ENCODE results near the gene PAN2. TPM values are rescaled to one million over a fixed set of nuclear protein-coding genes. Genes with fewer than 3 reads are reported as not detected.

Gene PAN2
- total and polyA plus RNA-seq, 8 donors = 4.9 to 146 (median 45.3) TPM

DNA sequence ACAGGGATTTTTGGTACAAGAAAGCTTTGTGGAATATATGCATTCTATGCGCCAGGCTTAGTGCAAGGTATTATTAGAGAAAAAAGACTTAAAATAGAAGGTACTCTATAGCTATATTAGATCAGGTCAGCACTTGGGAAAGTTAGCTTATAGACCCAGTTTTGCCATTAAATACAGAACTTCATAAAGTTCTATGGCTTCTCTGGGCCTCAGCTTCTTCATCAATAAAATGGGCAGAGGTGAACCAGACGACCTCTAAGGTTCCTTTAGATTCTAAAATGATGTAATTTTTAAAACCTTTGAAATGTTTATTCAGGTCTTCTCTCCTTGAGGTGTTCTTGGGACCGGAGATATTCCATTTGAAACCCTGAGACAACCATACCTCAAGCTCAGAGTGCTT is 25.1 kb downstream of the PAN2 start:
- intact Hi-C loops (cut with DNase I; ENCODE audit: low total_unique reads) = no loop called here
- Histone ChIP-seq H3K4me1 (no peaks in the 10 kb centered on the region), H3K36me3 (peaks cover 23 to 98% (median 93%) of the 10 kb centered on the region in 4 donors), H3K27ac (no peak overlapping the region), H3K27me3 (no peaks in the 10 kb centered on the region), H3K4me3 (no peak overlapping the region), H3K9me3 (no peaks in the 10 kb centered on the region)
- WGBS, 5 donors = 87 to 91% (median 89%) methylated on average over 3 of the region's 3 CpGs
- TF ChIP-seq, protein P1, sequence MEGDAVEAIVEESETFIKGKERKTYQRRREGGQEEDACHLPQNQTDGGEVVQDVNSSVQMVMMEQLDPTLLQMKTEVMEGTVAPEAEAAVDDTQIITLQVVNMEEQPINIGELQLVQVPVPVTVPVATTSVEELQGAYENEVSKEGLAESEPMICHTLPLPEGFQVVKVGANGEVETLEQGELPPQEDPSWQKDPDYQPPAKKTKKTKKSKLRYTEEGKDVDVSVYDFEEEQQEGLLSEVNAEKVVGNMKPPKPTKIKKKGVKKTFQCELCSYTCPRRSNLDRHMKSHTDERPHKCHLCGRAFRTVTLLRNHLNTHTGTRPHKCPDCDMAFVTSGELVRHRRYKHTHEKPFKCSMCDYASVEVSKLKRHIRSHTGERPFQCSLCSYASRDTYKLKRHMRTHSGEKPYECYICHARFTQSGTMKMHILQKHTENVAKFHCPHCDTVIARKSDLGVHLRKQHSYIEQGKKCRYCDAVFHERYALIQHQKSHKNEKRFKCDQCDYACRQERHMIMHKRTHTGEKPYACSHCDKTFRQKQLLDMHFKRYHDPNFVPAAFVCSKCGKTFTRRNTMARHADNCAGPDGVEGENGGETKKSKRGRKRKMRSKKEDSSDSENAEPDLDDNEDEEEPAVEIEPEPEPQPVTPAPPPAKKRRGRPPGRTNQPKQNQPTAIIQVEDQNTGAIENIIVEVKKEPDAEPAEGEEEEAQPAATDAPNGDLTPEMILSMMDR (IDR thresholded peaks at IDR 0.05) = no peak
- DNase-seq = no peak

DNA sequence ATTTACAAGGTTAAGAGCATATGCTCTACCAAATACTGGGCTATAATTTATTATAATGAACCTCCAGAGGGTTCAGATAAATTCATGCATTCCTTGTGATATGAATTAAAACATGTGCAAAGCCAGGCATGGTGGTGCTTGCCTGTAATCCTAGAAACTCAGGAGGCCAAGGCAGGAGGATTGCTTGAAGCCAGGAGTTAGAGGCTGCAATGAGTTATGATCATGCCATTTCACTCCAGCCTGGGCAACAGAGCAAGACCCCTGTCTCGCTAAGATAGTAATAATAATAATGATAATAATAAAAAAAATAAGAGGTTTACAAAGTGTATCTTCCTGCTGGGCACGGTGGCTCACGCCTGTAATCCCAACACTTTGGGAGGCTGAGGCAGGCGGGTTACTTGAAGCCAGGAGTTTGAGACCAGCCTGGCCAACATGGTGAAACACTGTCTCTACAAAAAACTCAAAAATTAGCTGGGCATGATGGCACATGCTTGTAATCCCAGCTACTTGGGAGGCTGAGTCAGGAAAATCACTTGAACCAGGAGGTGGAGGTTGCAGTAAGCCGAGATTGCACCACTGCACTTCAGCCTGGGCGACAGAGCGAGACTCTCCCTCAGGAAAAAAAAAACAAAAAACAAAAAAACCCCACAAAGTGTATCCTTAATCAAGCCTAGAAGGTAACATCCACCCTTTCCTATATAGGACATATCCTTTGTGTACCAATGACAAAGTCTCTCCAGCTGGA is 26.4 kb downstream of the PAN2 start:
- intact Hi-C loops (cut with DNase I; ENCODE audit: low total_unique reads) = no loop called here
- no peak overlapping the region for H3K27ac ChIP-seq
- no peaks in the 10 kb centered on the region for H3K27me3 ChIP-seq
- TF ChIP-seq POLR2AphosphoS5 (IDR thresholded peaks at IDR 0.05) (no peak), EP300 (IDR thresholded peaks at IDR 0.05) (no peak), POLR2A (IDR thresholded peaks at IDR 0.05) (no peak)
- TF ChIP-seq, protein P1 (IDR thresholded peaks at IDR 0.05) = no peak
- no peaks in the 10 kb centered on the region for H3K9me3 ChIP-seq
- DNase-seq = no peak
- peaks cover 23 to 86% (median 82%) of the 10 kb centered on the region in 4 donors for H3K36me3 ChIP-seq
- peaks cover 0 to 7% (median 3%) of the 10 kb centered on the region in 4 donors for H3K4me1 ChIP-seq
- 95 to 96% (median 96%) methylated on average over 7 of the region's 7 CpGs for WGBS, 5 donors
- no peak overlapping the region for H3K4me3 ChIP-seq

DNA sequence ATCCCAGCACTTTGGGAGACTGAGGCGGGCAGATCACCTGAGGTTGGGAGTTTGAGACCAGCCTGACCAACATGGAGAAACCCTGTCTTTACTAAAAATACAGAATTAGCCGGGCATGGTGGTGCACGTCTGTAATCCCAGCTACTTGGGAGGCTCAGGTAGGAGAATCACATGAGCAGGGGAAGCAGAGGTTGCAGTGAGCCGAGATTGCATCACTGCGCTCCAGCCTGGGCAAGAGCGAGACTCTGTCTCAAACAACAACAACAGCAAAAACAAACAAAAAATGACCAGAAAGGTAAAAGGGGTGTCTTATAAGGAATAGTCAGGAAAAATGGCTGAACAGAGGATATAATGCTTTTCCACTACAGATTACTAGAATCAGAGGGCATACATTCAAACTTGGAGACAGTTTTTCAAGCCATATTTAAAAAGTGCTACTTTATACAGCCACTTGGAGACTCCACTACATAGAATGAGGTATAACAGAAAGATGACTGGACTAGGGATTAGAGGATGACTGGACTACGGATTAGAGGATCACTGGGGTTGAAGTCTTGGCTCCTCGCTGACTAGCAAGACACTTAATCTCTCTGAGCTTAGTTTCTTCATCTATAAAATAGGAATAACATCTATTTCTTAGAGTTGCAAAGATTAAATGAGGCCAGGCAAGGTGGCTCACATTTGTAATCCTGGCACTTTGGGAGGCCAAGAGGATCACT is 28.8 kb downstream of the PAN2 start:
- Histone ChIP-seq H3K4me1 (peaks cover 12 to 26% (median 21%) of the 10 kb centered on the region in 4 donors), H3K36me3 (peaks cover 10 to 63% (median 59%) of the 10 kb centered on the region in 4 donors), H3K27me3 (no peaks in the 10 kb centered on the region), H3K27ac (no peak overlapping the region), H3K9me3 (no peaks in the 10 kb centered on the region), H3K4me3 (no peak overlapping the region)
- intact Hi-C loops (cut with DNase I; ENCODE audit: low total_unique reads) = no loop called here
- no peak for DNase-seq
- no peak for TF ChIP-seq EP300 (IDR thresholded peaks at IDR 0.05)
- TF ChIP-seq POLR2AphosphoS5 (IDR thresholded peaks at IDR 0.05) = no peak
- no peak for TF ChIP-seq POLR2A (IDR thresholded peaks at IDR 0.05)
- TF ChIP-seq, protein P1 (IDR thresholded peaks at IDR 0.05) = no peak
- WGBS, 5 donors = 89 to 93% (median 93%) methylated on average over 8 of the region's 8 CpGs

DNA sequence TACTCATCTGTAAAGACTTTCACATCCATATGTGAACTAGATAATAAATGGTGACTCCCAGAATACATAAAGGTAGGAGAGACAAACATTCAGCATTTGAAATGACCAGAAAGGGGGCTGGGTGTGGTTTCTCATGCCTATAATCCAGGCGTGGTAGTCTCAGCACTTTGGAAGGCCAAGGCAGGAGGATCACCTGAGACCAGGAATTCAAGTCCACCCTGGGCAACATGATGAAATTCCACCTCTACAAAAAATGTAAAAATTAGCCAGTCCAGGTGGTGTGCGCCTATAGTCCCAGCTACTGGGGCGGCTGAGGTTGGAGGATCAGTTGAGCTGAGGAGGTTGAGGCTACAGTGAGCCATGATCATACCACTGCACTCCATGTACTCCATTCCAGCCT is 29.5 kb downstream of the PAN2 start:
- TF ChIP-seq EP300 (IDR thresholded peaks at IDR 0.05) (no peak), POLR2AphosphoS5 (IDR thresholded peaks at IDR 0.05) (no peak), POLR2A (IDR thresholded peaks at IDR 0.05) (no peak)
- TF ChIP-seq, protein P1 (IDR thresholded peaks at IDR 0.05) = no peak
- WGBS, 5 donors = 84 to 93% (median 88%) methylated on average over 2 to 3 of the region's 3 CpGs

More for the DNA sequence above, 29.5 kb downstream of the PAN2 start:
- peaks cover 3 to 55% (median 51%) of the 10 kb centered on the region in 4 donors for H3K36me3 ChIP-seq
- intact Hi-C loops (cut with DNase I; ENCODE audit: low total_unique reads) = no loop called here
- H3K4me1 ChIP-seq = peaks cover 14 to 29% (median 24%) of the 10 kb centered on the region in 4 donors
- no peaks in the 10 kb centered on the region for H3K9me3 ChIP-seq
- no peak overlapping the region for H3K27ac ChIP-seq
- H3K27me3 ChIP-seq = no peaks in the 10 kb centered on the region
- no peak overlapping the region for H3K4me3 ChIP-seq
- no peak for DNase-seq
